Progenitor cell of endocrine pancreas (in vitro differentiated cells): ENCODE data around the gene TMEM132D. TPM values are rescaled to one million over a fixed set of nuclear protein-coding genes. Genes with fewer than 3 reads are reported as not detected.

Experiments used
- DNase-seq: peaks from one replicate; pipeline ENCODE4 v3.0.0; 2021; ENCODE audit warnings: low spot score; ENCODE audit not compliant: unreplicated experiment
- H3K27ac Mint-ChIP-seq: 2 replicates; pipeline ENCODE4 v1.8.0; 2021; ENCODE audit warnings: mild to moderate bottlenecking, moderate library complexity, mixed read lengths
- H3K27me3 Mint-ChIP-seq: 2 replicates; pipeline ENCODE4 v1.8.0; 2021; ENCODE audit warnings: mixed read lengths
- H3K36me3 Mint-ChIP-seq: 2 replicates; pipeline ENCODE4 v1.8.0; 2022; ENCODE audit warnings: mixed read lengths; ENCODE audit not compliant: insufficient read depth
- H3K4me1 Mint-ChIP-seq: 2 replicates; pipeline ENCODE4 v1.8.0; 2021; ENCODE audit warnings: low read depth, mixed read lengths
- H3K4me3 Mint-ChIP-seq: 2 replicates; pipeline ENCODE4 v1.8.0; 2021; ENCODE audit warnings: low read depth, mild to moderate bottlenecking, moderate library complexity, mixed read lengths
- H3K9me3 Mint-ChIP-seq: 2 replicates; pipeline ENCODE4 v1.8.0; 2021; ENCODE audit warnings: low read depth, mixed read lengths
- total RNA-seq: library from RNA; stranded (reverse); gene quantifications from 2 replicates; pipeline ENCODE4 v1.2.1, GENCODE V29; 2021
- TF ChIP-seq, protein P1 (sequence below): fragments of 200-600 bp; sonication (generic); IDR thresholded peaks from one replicate; pipeline ENCODE4 v1.5.0; 2021; ENCODE audit warnings: antibody characterized with exemption, mild to moderate bottlenecking; ENCODE audit not compliant: unreplicated experiment

Gene TMEM132D
- total RNA-seq, 1 donor from 2014 or later, result 0.46 TPM

DNA sequence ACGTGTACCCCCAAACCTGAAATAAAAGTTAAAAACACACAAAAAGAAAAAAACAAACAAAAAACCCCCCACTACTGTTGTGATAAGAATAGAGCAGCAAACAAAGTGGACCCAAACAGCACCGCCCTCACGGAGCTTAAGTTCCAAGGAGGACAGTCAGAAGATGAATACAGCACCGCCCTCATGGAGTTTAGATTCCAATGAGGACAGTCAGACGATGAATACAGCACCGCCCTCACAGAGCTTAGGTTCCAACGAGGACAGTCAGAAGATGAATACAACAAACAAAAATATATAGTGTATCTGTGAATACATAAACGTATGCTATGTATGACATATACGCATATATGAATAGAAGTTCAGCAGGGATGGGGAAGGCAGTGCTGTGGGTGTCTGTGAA is 696.7 kb downstream of the TMEM132D start:
- DNase-seq, result no peak
- H3K9me3 Mint-ChIP-seq, result no peaks in the 10 kb centered on the region

DNA sequence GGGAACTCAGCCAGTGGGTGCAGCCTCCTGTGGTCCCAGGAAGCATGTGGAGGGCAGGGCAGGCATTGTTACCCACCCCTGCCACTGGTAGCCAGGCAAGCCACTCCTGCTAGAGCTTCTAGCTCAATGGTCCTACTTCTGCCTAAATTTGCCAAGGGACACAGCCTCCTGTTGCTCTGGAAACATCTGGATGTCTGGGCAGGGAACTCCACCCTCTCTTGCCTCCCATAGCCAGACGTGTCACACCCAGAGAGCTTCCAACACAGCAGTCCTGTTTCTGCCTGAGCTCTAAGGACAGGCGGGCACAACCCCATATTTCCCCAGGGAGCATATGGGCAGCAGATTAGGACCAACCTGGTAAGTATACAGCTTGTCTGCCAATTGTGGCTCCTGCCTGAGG is 700.4 kb downstream of the TMEM132D start:
- TF ChIP-seq, protein P1, sequence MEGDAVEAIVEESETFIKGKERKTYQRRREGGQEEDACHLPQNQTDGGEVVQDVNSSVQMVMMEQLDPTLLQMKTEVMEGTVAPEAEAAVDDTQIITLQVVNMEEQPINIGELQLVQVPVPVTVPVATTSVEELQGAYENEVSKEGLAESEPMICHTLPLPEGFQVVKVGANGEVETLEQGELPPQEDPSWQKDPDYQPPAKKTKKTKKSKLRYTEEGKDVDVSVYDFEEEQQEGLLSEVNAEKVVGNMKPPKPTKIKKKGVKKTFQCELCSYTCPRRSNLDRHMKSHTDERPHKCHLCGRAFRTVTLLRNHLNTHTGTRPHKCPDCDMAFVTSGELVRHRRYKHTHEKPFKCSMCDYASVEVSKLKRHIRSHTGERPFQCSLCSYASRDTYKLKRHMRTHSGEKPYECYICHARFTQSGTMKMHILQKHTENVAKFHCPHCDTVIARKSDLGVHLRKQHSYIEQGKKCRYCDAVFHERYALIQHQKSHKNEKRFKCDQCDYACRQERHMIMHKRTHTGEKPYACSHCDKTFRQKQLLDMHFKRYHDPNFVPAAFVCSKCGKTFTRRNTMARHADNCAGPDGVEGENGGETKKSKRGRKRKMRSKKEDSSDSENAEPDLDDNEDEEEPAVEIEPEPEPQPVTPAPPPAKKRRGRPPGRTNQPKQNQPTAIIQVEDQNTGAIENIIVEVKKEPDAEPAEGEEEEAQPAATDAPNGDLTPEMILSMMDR, result no peak
- no peak for DNase-seq
- Mint-ChIP-seq H3K27me3 (peaks cover 24% of the 10 kb centered on the region), H3K4me1 (no peaks in the 10 kb centered on the region), H3K9me3 (peaks cover 10% of the 10 kb centered on the region), H3K27ac (no peak overlapping the region), H3K4me3 (no peak overlapping the region), H3K36me3 (no peaks in the 10 kb centered on the region)

More for the DNA sequence above, 696.7 kb downstream of the TMEM132D start:
- Mint-ChIP-seq H3K36me3 (no peaks in the 10 kb centered on the region), H3K4me3 (no peak overlapping the region), H3K4me1 (no peaks in the 10 kb centered on the region), H3K27me3 (peaks cover 30% of the 10 kb centered on the region), H3K27ac (no peak overlapping the region)
- TF ChIP-seq, protein P1, result no peak

DNA sequence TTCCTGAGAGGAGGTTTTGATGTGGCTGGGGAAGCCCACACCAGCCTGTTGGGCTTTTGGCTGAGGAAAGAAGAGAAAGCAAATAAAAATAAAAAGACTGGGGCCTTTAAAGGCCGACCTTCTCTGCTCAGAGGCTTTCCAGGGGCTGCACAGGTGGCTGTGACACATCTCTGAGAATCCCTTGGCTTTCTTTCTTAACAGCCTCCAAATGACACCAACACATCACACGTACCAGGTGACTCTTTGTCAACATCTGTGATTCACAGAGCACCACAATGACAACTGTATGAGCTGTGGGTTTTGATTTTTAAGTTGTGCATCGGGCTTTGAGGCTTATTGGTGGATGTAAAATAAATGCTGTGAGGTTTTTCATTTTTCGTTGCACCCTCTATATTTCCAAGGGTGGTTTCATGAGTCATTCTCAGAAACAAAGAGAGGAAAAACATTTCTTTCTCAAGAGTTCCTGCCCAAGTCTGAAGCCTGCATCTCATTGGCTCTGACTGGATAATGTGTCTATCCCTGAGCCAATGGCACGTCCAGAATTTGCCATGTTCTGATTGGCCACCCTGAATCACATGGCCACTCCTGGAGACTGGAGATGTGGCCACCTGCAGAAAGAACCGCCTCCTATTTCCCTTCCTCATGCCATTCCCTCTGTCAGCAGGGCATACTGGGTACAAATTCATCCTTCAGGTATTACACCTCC is 701.6 kb downstream of the TMEM132D start:
- Mint-ChIP-seq H3K4me1 (no peaks in the 10 kb centered on the region), H3K27ac (no peak overlapping the region), H3K9me3 (peaks cover 10% of the 10 kb centered on the region), H3K4me3 (no peak overlapping the region), H3K27me3 (peaks cover 17% of the 10 kb centered on the region), H3K36me3 (no peaks in the 10 kb centered on the region)
- no peak for DNase-seq
- TF ChIP-seq, protein P1, result no peak

DNA sequence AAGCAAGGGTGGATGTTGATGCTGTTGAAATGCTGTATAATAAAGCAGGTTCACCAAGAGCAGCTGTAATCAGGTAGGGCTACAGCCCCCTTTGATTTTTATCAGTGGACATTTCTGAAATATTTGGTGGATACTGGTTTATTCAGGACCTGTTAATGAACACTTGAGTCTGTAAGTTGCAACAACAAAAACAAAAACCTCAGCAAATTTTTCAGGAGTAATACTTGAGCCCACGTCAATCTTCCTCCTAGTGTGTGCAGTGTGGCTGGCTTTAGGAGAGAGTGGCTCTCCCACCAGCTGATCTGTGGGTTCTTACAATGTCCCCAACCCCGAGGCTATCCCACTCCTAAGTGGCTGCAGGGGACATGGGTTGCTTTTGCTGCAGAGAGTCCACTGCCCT is 702.8 kb downstream of the TMEM132D start:
- TF ChIP-seq, protein P1, result no peak
- H3K4me1 Mint-ChIP-seq, result no peaks in the 10 kb centered on the region
- H3K9me3 Mint-ChIP-seq, result peaks cover 10% of the 10 kb centered on the region
- H3K27me3 Mint-ChIP-seq, result peaks cover 15% of the 10 kb centered on the region
- DNase-seq, result no peak
- H3K36me3 Mint-ChIP-seq, result no peaks in the 10 kb centered on the region
- H3K4me3 Mint-ChIP-seq, result no peak overlapping the region
- no peak overlapping the region for H3K27ac Mint-ChIP-seq

DNA sequence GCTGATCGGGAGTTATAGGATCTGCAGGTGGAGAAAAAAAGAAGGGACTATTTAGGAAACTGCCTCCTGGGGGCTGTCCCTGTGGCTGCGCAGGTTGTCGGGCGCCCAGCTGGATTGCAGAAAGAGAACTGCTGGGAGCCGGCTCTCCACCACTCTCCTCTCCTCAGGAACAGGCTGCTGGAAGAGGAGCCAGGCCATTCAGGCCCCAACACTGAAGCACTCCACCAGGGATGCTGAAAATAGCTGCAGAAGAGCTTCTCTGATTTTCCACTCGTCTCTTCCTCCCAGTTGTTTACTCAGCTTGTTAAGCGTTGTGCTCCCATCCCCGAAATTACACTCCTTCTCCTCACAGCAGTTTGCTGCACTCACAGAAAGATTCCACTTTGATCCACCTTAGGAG is 703.2 kb downstream of the TMEM132D start:
- no peak for DNase-seq
- TF ChIP-seq, protein P1, result no peak
- no peaks in the 10 kb centered on the region for H3K36me3 Mint-ChIP-seq
- no peak overlapping the region for H3K4me3 Mint-ChIP-seq
- no peaks in the 10 kb centered on the region for H3K4me1 Mint-ChIP-seq
- H3K27ac Mint-ChIP-seq, result no peak overlapping the region
- H3K9me3 Mint-ChIP-seq, result peaks cover 10% of the 10 kb centered on the region
- H3K27me3 Mint-ChIP-seq, result peaks cover 15% of the 10 kb centered on the region
